Mesendoderm (in vitro differentiated cells): ENCODE data around the gene FBXO10.

Experiments
- DNase-seq: peaks from one replicate; pipeline ENCODE4 v3.0.0; 2013
- H2AK5ac ChIP-seq: 2 replicates; pipeline ENCODE4 v1.6.1; 2013; ENCODE audit warnings: low read length, inconsistent platforms
- H2BK120ac ChIP-seq: 2 replicates; pipeline ENCODE4 v1.6.1; 2013; ENCODE audit warnings: low read depth, mild to moderate bottlenecking, low read length, moderate library complexity, mixed read lengths
- H2BK15ac ChIP-seq: replicated peaks from 2 replicates; pipeline ENCODE4 v1.6.1; 2013; ENCODE audit warnings: low read depth, mild to moderate bottlenecking, moderate library complexity
- H2BK5ac ChIP-seq: 2 replicates; pipeline ENCODE4 v1.6.1; 2013; ENCODE audit warnings: low read length, inconsistent platforms
- H3K18ac ChIP-seq: 2 replicates; pipeline ENCODE4 v1.6.1; 2013; ENCODE audit warnings: mild to moderate bottlenecking, low read length, mixed read lengths
- H3K23ac ChIP-seq: one replicate; pipeline ENCODE4 v1.6.1; 2013; ENCODE audit warnings: low read length
- H3K27ac ChIP-seq: 2 replicates; pipeline ENCODE4 v1.5.1; 2013; ENCODE audit warnings: low read depth, mild to moderate bottlenecking, inconsistent platforms, low read length, moderate library complexity
- H3K27me3 ChIP-seq: 2 replicates; pipeline ENCODE4 v1.6.1; 2013; ENCODE audit warnings: low read length, control low read depth, mild to moderate bottlenecking, inconsistent platforms; ENCODE audit not compliant: insufficient read depth, poor library complexity
- H3K36me3 ChIP-seq: 2 replicates; pipeline ENCODE4 v1.6.1; 2013; ENCODE audit warnings: low read length, inconsistent platforms; ENCODE audit not compliant: control insufficient read depth, insufficient read depth
- H3K4ac ChIP-seq: one replicate; pipeline ENCODE4 v1.6.1; 2013; ENCODE audit warnings: low read depth, mild to moderate bottlenecking, low read length, moderate library complexity
- H3K4me1 ChIP-seq: 2 replicates; pipeline ENCODE4 v1.6.1; 2013; ENCODE audit warnings: low read depth, low read length, inconsistent platforms; ENCODE audit not compliant: control insufficient read depth
- H3K4me2 ChIP-seq: 2 replicates; pipeline ENCODE4 v1.6.1; 2013; ENCODE audit warnings: low read length
- H3K4me3 ChIP-seq: 2 replicates; pipeline ENCODE4 v1.5.1; 2013; ENCODE audit warnings: mild to moderate bottlenecking, low read length
- H3K56ac ChIP-seq: one replicate; pipeline ENCODE4 v1.6.1; 2013; ENCODE audit warnings: low read length
- H3K79me1 ChIP-seq: 2 replicates; pipeline ENCODE4 v1.6.1; 2013; ENCODE audit warnings: low read length, inconsistent platforms
- H3K79me2 ChIP-seq: 2 replicates; pipeline ENCODE4 v1.6.1; 2013; ENCODE audit warnings: mild to moderate bottlenecking, low read length; ENCODE audit not compliant: control insufficient read depth, insufficient read depth
- H3K9ac ChIP-seq: 2 replicates; pipeline ENCODE4 v1.6.1; 2013; ENCODE audit warnings: low read length, inconsistent platforms
- H4K5ac ChIP-seq: one replicate; pipeline ENCODE4 v1.6.1; 2013; ENCODE audit warnings: low read length
- H4K8ac ChIP-seq: one replicate; pipeline ENCODE4 v1.6.1; 2013; ENCODE audit warnings: low read depth, mild to moderate bottlenecking, control low read depth, low read length, moderate library complexity
- WGBS: extraction: QIAGEN DNeasy Blood & Tissue Kit; methylation state at CpG from one replicate; pipeline ENCODE4 v1.1.7; 2013; ENCODE audit warnings: low lambda C conversion rate, missing lambda C conversion rate; ENCODE audit not compliant: insufficient coverage; ENCODE audit errors: extremely low coverage; 5-methylcytosine and 5-hydroxymethylcytosine counted together

The FBXO10 gene

GRCh38 chr9:37523916-37524315 lies 52.3 kb downstream of the FBXO10 start:
- H3K56ac ChIP-seq: no peak overlapping the region
- no peak overlapping the region for H3K4ac ChIP-seq
- H3K9ac ChIP-seq: no peak overlapping the region
- no peak overlapping the region for H3K4me2 ChIP-seq
- DNase-seq: no peak
- H3K18ac ChIP-seq: no peak overlapping the region
- no peak overlapping the region for H3K27ac ChIP-seq
- no peak overlapping the region for H2AK5ac ChIP-seq
- H4K8ac ChIP-seq: no peak overlapping the region
- H3K79me2 ChIP-seq: no peaks in the 10 kb centered on the region
- H2BK15ac ChIP-seq: no peak overlapping the region
- no peak overlapping the region for H2BK5ac ChIP-seq
- H4K5ac ChIP-seq: no peak overlapping the region
- H3K4me3 ChIP-seq: no peak overlapping the region
- H3K4me1 ChIP-seq: no peaks in the 10 kb centered on the region
- no peak overlapping the region for H3K23ac ChIP-seq
- no peaks in the 10 kb centered on the region for H3K27me3 ChIP-seq
- no peaks in the 10 kb centered on the region for H3K79me1 ChIP-seq
- H3K36me3 ChIP-seq: peaks cover 9% of the 10 kb centered on the region
- no CpG with 5 or more reads among the region's 6 CpGs for WGBS
- H2BK120ac ChIP-seq: no peak overlapping the region

GRCh38 chr9:37522971-37523370 lies 53.2 kb downstream of the FBXO10 start:
- no CpG with 5 or more reads among the region's 2 CpGs for WGBS
- no peaks in the 10 kb centered on the region for H3K27me3 ChIP-seq
- H2AK5ac ChIP-seq: no peak overlapping the region
- no peak overlapping the region for H3K56ac ChIP-seq
- H3K36me3 ChIP-seq: peaks cover 8% of the 10 kb centered on the region
- H2BK120ac ChIP-seq: no peak overlapping the region
- no peak overlapping the region for H3K18ac ChIP-seq
- H3K4me3 ChIP-seq: no peak overlapping the region
- no peak for DNase-seq
- H3K27ac ChIP-seq: no peak overlapping the region
- H3K4me2 ChIP-seq: no peak overlapping the region
- H3K79me1 ChIP-seq: no peaks in the 10 kb centered on the region
- H2BK15ac ChIP-seq: no peak overlapping the region
- no peak overlapping the region for H3K23ac ChIP-seq
- no peaks in the 10 kb centered on the region for H3K4me1 ChIP-seq
- H3K79me2 ChIP-seq: no peaks in the 10 kb centered on the region
- H2BK5ac ChIP-seq: no peak overlapping the region
- H3K4ac ChIP-seq: no peak overlapping the region
- H4K8ac ChIP-seq: no peak overlapping the region
- H3K9ac ChIP-seq: no peak overlapping the region
- H4K5ac ChIP-seq: no peak overlapping the region

GRCh38 chr9:37521111-37521510 lies 55.1 kb downstream of the FBXO10 start:
- no peak for DNase-seq
- no peak overlapping the region for H2BK120ac ChIP-seq

GRCh38 chr9:37520641-37521040 lies 55.5 kb downstream of the FBXO10 start:
- no peak overlapping the region for H2BK5ac ChIP-seq
- no peaks in the 10 kb centered on the region for H3K79me2 ChIP-seq
- WGBS: no CpG with 5 or more reads among the region's 3 CpGs
- no peaks in the 10 kb centered on the region for H3K79me1 ChIP-seq
- H2BK15ac ChIP-seq: no peak overlapping the region
- H3K4ac ChIP-seq: no peak overlapping the region
- no peak overlapping the region for H3K4me2 ChIP-seq
- H3K4me3 ChIP-seq: no peak overlapping the region
- no peak overlapping the region for H2AK5ac ChIP-seq
- H3K27me3 ChIP-seq: no peaks in the 10 kb centered on the region
- H3K18ac ChIP-seq: no peak overlapping the region
- H3K4me1 ChIP-seq: no peaks in the 10 kb centered on the region
- no peak overlapping the region for H2BK120ac ChIP-seq
- H4K8ac ChIP-seq: no peak overlapping the region
- H3K56ac ChIP-seq: no peak overlapping the region
- no peak overlapping the region for H3K23ac ChIP-seq
- H4K5ac ChIP-seq: no peak overlapping the region
- no peak overlapping the region for H3K9ac ChIP-seq
- H3K27ac ChIP-seq: no peak overlapping the region
- DNase-seq: no peak
- H3K36me3 ChIP-seq: peaks cover 11% of the 10 kb centered on the region

More at GRCh38 chr9:37521111-37521510, 55.1 kb downstream of the FBXO10 start:
- H3K79me2 ChIP-seq: no peaks in the 10 kb centered on the region
- no peak overlapping the region for H4K5ac ChIP-seq
- H2BK15ac ChIP-seq: no peak overlapping the region
- no peak overlapping the region for H4K8ac ChIP-seq
- no peak overlapping the region for H3K27ac ChIP-seq
- no peak overlapping the region for H3K23ac ChIP-seq
- H2AK5ac ChIP-seq: no peak overlapping the region
- no peak overlapping the region for H2BK5ac ChIP-seq
- H3K18ac ChIP-seq: no peak overlapping the region
- H3K9ac ChIP-seq: no peak overlapping the region
- H3K4me3 ChIP-seq: no peak overlapping the region
- H3K4ac ChIP-seq: no peak overlapping the region
- H3K79me1 ChIP-seq: no peaks in the 10 kb centered on the region
- H3K36me3 ChIP-seq: peaks cover 11% of the 10 kb centered on the region
- no peaks in the 10 kb centered on the region for H3K27me3 ChIP-seq
- no CpG with 5 or more reads among the region's 10 CpGs for WGBS
- H3K4me2 ChIP-seq: no peak overlapping the region
- no peak overlapping the region for H3K56ac ChIP-seq
- no peaks in the 10 kb centered on the region for H3K4me1 ChIP-seq

GRCh38 chr9:37517923-37518322 lies 58.3 kb downstream of the FBXO10 start:
- no peak overlapping the region for H2AK5ac ChIP-seq
- no peaks in the 10 kb centered on the region for H3K27me3 ChIP-seq
- H3K4ac ChIP-seq: no peak overlapping the region
- no peak overlapping the region for H2BK15ac ChIP-seq
- H2BK120ac ChIP-seq: no peak overlapping the region
- H3K36me3 ChIP-seq: peaks cover 9% of the 10 kb centered on the region
- no peak overlapping the region for H3K9ac ChIP-seq
- H3K27ac ChIP-seq: no peak overlapping the region
- no peaks in the 10 kb centered on the region for H3K4me1 ChIP-seq
- H3K23ac ChIP-seq: no peak overlapping the region
- H3K56ac ChIP-seq: no peak overlapping the region
- H2BK5ac ChIP-seq: no peak overlapping the region
- H3K18ac ChIP-seq: no peak overlapping the region
- no peak for DNase-seq
- no peak overlapping the region for H3K4me3 ChIP-seq
- no peaks in the 10 kb centered on the region for H3K79me2 ChIP-seq
- no peak overlapping the region for H3K4me2 ChIP-seq
- H4K8ac ChIP-seq: no peak overlapping the region
- no peak overlapping the region for H4K5ac ChIP-seq
- no CpG with 5 or more reads among the region's 13 CpGs for WGBS
- H3K79me1 ChIP-seq: no peaks in the 10 kb centered on the region

GRCh38 chr9:37515620-37516258 lies 60.4 kb downstream of the FBXO10 start:
- Histone ChIP-seq H3K56ac (no peak overlapping the region), H3K4me2 (no peak overlapping the region), H3K27me3 (no peaks in the 10 kb centered on the region), H3K4ac (no peak overlapping the region), H2BK120ac (no peak overlapping the region), H3K36me3 (peaks cover 3% of the 10 kb centered on the region), H4K8ac (no peak overlapping the region), H2BK5ac (no peak overlapping the region), H2AK5ac (no peak overlapping the region), H3K23ac (no peak overlapping the region), H3K18ac (no peak overlapping the region), H3K79me2 (no peaks in the 10 kb centered on the region), H3K79me1 (no peaks in the 10 kb centered on the region), H3K4me1 (no peaks in the 10 kb centered on the region), H2BK15ac (no peak overlapping the region), H3K9ac (no peak overlapping the region), H4K5ac (no peak overlapping the region), H3K4me3 (no peak overlapping the region), H3K27ac (no peak overlapping the region)
- no CpG with 5 or more reads among the region's 14 CpGs for whole genome bisulfite sequencing
- DNase-seq: no peak
